OCI-LY7 (cell line): Measurements from ENCODE around the gene PNKP. TPM values are rescaled to one million over a fixed set of nuclear protein-coding genes. Genes with fewer than 3 reads are reported as not detected.

ENCODE experiments used
- BruUV-seq: library from RNA; stranded (reverse); fragments of 400-500 nt; replicated peaks from 2 replicates; lab custom pipeline; 2021; lab: Mats Ljungman, UMichigan
- CTCF ChIA-PET: fragments of 300-600 bp; sonication (Branson Sonifier 250); formaldehyde crosslinking; loops from one replicate; lab custom pipeline; 2022; ENCODE audit warnings: antibody characterized with exemption; ENCODE audit not compliant: unreplicated experiment; lab: Charles Lee
- POLR2A ChIA-PET: fragments of 300-600 bp; sonication (Branson Sonifier 250); formaldehyde crosslinking; loops from one replicate; lab custom pipeline; 2022; ENCODE audit warnings: antibody characterized with exemption; lab: Charles Lee
- DNase-seq: peaks from one replicate; pipeline ENCODE4 v3.0.0-alpha.2; 2015; ENCODE audit warnings: low spot score
- H2AFZ ChIP-seq: fragments of 200-600 bp; sonication (generic), shearing (Covaris generic); 2 replicates; pipeline ENCODE4 v1.6.1; 2014; ENCODE audit warnings: mild to moderate bottlenecking, antibody characterized with exemption, low read length, moderate library complexity
- H3K27ac ChIP-seq: fragments of 200-600 bp; sonication (generic); 2 replicates; pipeline ENCODE4 v1.5.1; 2014; ENCODE audit warnings: mixed run types, low read depth, mild to moderate bottlenecking, moderate library complexity, low read length, inconsistent platforms; ENCODE audit not compliant: poor library complexity, severe bottlenecking
- H3K36me3 ChIP-seq: fragments of 200-600 bp; sonication (generic); 2 replicates; pipeline ENCODE4 v1.6.1; 2014; ENCODE audit warnings: mild to moderate bottlenecking, antibody characterized with exemption, low read length, moderate library complexity, mixed read lengths; ENCODE audit not compliant: insufficient read depth
- H3K4me1 ChIP-seq: fragments of 200-600 bp; sonication (generic); 2 replicates; pipeline ENCODE4 v1.5.1; 2014; ENCODE audit warnings: mild to moderate bottlenecking, low read length; ENCODE audit not compliant: insufficient read depth, poor library complexity, severe bottlenecking
- H3K4me2 ChIP-seq: fragments of 200-600 bp; sonication (generic); 2 replicates; pipeline ENCODE4 v1.6.1; 2014; ENCODE audit warnings: mild to moderate bottlenecking, low read length
- H3K4me3 ChIP-seq: fragments of 200-600 bp; sonication (generic); 2 replicates; pipeline ENCODE4 v1.5.1; 2014; ENCODE audit warnings: mild to moderate bottlenecking, low read depth, low read length; ENCODE audit not compliant: poor library complexity, severe bottlenecking
- H3K79me2 ChIP-seq: fragments of 200-600 bp; sonication (generic); 2 replicates; pipeline ENCODE4 v1.6.1; 2016; ENCODE audit warnings: low read depth, mild to moderate bottlenecking, low read length, moderate library complexity, mixed read lengths; ENCODE audit not compliant: insufficient read depth
- H3K9me2 ChIP-seq: fragments of 200-600 bp; sonication (generic); 2 replicates; pipeline ENCODE4 v1.6.1; 2016; ENCODE audit warnings: mild to moderate bottlenecking, low read length, mixed read lengths; ENCODE audit not compliant: insufficient read depth
- H3K9me3 ChIP-seq: fragments of 200-600 bp; sonication (generic); 2 replicates; pipeline ENCODE4 v1.6.1; 2014; ENCODE audit warnings: mild to moderate bottlenecking, mixed run types, low read length, mixed read lengths
- H4K20me1 ChIP-seq: fragments of 200-600 bp; sonication (generic); 2 replicates; pipeline ENCODE4 v1.6.1; 2014; ENCODE audit warnings: mild to moderate bottlenecking, antibody characterized with exemption, low read length, moderate library complexity, mixed read lengths; ENCODE audit not compliant: insufficient read depth
- EZH2phosphoT487 ChIP-seq: fragments of 200-600 bp; sonication (generic); IDR thresholded peaks from 2 replicates; pipeline ENCODE4 v1.6.1; 2018; ENCODE audit warnings: low read depth, borderline replicate concordance, mild to moderate bottlenecking, mixed run types, antibody characterized with exemption, low read length, moderate library complexity, mixed read lengths
- intact Hi-C: fragments of 100-400 bp; cut with micrococcal nuclease; formaldehyde crosslinking; loops from one replicate; pipeline ENCODE4 v1.10.0; 2022; ENCODE audit not compliant: unreplicated experiment
- total RNA-seq, 2 experiments: library from RNA; depleted of rRNA in 1 of 2; stranded (reverse); fragments of >200 nt in 1 of 2; shearing (Covaris generic) in 1 of 2; gene quantifications; 2 replicates each; pipeline ENCODE4 v1.2.3, GENCODE V29; 2014 to 2022
- TF ChIP-seq, protein P1 (sequence below): fragments of 200-600 bp; sonication (generic); conservative IDR thresholded peaks from 2 replicates; pipeline ENCODE4 v1.5.1; 2014; ENCODE audit warnings: mild to moderate bottlenecking, antibody characterized with exemption, low read length, moderate library complexity, mixed read lengths

Gene PNKP
- total RNA-seq, 2 experiments from 2014 or later, result 90.9 to 118 TPM

DNA sequence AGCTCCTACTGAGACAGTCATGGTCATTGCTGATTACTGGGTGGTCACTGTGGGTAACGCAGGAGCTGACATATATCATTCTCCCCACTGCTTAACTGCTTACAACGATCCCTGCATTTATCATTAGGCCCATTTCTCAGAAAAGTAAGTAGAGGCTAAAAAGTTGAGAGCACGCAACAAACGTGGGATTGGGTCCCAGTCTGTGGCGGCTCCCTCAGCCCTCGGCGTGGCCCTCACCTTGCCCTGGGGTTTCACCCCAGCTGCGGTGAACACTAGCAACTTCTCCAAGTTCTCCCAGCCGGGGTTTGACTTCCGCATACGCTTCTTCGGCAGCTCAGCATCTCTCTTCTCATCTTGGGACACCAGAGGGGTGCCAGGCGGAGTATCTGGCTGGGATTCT is 2.5 kb downstream of the PNKP start:
- peaks cover 50% of the 10 kb centered on the region for H3K36me3 ChIP-seq
- DNase-seq, result no peak
- intact Hi-C loops, result no loop called here
- no peak overlapping the region for H2AFZ ChIP-seq
- BruUV-seq, result no TSS peak
- peaks cover 28% of the 10 kb centered on the region; the same call in 1 of the 2 replicates for H3K79me2 ChIP-seq
- no peak for TF ChIP-seq EZH2phosphoT487
- TF ChIP-seq, protein P1, sequence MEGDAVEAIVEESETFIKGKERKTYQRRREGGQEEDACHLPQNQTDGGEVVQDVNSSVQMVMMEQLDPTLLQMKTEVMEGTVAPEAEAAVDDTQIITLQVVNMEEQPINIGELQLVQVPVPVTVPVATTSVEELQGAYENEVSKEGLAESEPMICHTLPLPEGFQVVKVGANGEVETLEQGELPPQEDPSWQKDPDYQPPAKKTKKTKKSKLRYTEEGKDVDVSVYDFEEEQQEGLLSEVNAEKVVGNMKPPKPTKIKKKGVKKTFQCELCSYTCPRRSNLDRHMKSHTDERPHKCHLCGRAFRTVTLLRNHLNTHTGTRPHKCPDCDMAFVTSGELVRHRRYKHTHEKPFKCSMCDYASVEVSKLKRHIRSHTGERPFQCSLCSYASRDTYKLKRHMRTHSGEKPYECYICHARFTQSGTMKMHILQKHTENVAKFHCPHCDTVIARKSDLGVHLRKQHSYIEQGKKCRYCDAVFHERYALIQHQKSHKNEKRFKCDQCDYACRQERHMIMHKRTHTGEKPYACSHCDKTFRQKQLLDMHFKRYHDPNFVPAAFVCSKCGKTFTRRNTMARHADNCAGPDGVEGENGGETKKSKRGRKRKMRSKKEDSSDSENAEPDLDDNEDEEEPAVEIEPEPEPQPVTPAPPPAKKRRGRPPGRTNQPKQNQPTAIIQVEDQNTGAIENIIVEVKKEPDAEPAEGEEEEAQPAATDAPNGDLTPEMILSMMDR, result no peak
- POLR2A ChIA-PET, result interaction anchor here (0.7 to 0.9 kb wide), 4 partner anchors 11 to 275 kb away, joined by 3 read pairs; no protein-coding TSS in a partner anchor
- H3K27ac ChIP-seq, result no peak overlapping the region
- H4K20me1 ChIP-seq, result peaks cover 10% of the 10 kb centered on the region; the same call in 1 of the 2 replicates
- H3K4me3 ChIP-seq, result peak overlapping the region; percentile 80
- CTCF ChIA-PET, result interaction anchor here (0.8 kb wide), 1 partner anchor 13 kb away, joined by 3 read pairs; the partner anchor contains the start of genes AKT1S1 and TBC1D17
- no peaks in the 10 kb centered on the region for H3K9me2 ChIP-seq
- peaks cover 40% of the 10 kb centered on the region for H3K4me1 ChIP-seq
- peak overlapping the region; percentile 89 for H3K4me2 ChIP-seq
- H3K9me3 ChIP-seq, result no peaks in the 10 kb centered on the region

DNA sequence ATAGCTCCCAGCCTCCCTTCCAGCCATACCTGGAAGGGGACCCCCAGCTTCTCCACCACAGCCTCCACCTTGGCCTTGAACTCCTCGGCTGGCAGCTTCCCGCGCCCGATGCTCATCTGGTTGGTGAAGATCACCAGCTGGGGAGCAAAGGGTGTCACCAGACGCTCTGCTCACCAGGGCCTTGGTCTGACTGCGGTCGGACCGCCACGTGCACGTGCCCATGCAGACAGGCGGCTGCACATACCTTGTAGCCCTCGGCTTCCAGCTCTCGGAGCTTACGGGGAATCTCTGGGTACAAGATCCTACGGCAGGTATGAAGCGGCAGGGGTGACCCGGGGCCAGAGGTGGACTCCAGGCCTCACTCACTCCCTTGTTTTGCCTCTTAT is 3.4 kb downstream of the PNKP start:
- ChIA-PET POLR2A (no interaction called here), CTCF (no interaction called here)
- H3K79me2 ChIP-seq, result peaks cover 28% of the 10 kb centered on the region; the same call in 1 of the 2 replicates
- H3K4me1 ChIP-seq, result peaks cover 36% of the 10 kb centered on the region
- intact Hi-C loops, result no loop called here
- H3K4me3 ChIP-seq, result no peak overlapping the region
- H4K20me1 ChIP-seq, result peaks cover 10% of the 10 kb centered on the region; the same call in 1 of the 2 replicates
- no peaks in the 10 kb centered on the region for H3K9me2 ChIP-seq
- no peak for DNase-seq
- no peak overlapping the region for H2AFZ ChIP-seq
- peaks cover 59% of the 10 kb centered on the region for H3K36me3 ChIP-seq
- H3K9me3 ChIP-seq, result no peaks in the 10 kb centered on the region
- TF ChIP-seq, protein P1, result no peak
- TF ChIP-seq EZH2phosphoT487, result no peak
- H3K4me2 ChIP-seq, result no peak overlapping the region
- H3K27ac ChIP-seq, result no peak overlapping the region
- no TSS peak for BruUV-seq

DNA sequence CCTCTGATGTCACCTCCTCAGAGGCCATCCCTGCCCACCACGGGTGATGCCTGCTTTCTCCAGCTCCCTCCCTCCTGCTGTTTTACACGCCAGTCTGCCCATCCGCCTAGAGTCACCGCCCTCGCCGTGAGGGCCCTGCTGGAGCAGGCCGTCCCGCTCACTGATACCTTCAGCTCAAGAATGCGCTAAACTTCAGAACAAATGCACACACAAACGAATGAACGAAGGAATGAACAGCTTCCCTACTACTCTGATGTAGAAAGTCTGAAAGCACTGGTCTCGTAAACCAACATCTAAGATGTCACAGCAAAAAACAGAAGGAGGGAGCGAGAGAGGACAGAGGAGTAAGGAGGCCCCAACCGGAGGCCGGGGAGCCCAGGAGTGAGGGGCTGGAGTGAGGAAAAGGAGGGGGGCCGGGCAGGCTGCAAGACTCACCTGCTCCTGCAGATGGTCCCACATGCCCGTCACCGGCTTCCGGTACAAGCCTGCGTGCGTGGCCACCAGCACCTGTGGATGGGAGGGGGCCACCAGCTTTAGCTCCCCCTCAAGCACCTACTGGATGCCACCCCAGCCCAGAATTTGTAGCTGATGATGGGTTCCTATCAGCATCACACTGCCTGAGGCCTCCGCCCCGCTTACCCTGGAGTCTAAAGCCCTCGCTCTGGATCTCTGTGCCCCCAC is 4.0 kb downstream of the PNKP start:
- Histone ChIP-seq H2AFZ (no peak overlapping the region), H4K20me1 (peaks cover 10% of the 10 kb centered on the region; the same call in 1 of the 2 replicates), H3K9me2 (no peaks in the 10 kb centered on the region), H3K27ac (no peak overlapping the region), H3K79me2 (peaks cover 28% of the 10 kb centered on the region; the same call in 1 of the 2 replicates), H3K4me2 (no peak overlapping the region), H3K4me1 (peaks cover 30% of the 10 kb centered on the region), H3K36me3 (peaks cover 65% of the 10 kb centered on the region), H3K4me3 (no peak overlapping the region), H3K9me3 (no peaks in the 10 kb centered on the region)
- DNase-seq, result no peak
- ChIA-PET CTCF (no interaction called here), POLR2A (no interaction called here)
- TF ChIP-seq, protein P1, result no peak
- TF ChIP-seq EZH2phosphoT487, result no peak
- intact Hi-C loops, result no loop called here
- BruUV-seq, result no TSS peak
